Activated CD4-positive, CD25-positive, alpha-beta regulatory T cell treated with anti-CD3 and anti-CD28 coated beads, Interleukin-2, amount 50 U/mL, for 16 hours (primary cell): ENCODE data around the gene MICAL3.
"Not testable (repeated sequence)": the region's sequence is repeated elsewhere in the genome, so short reads cannot be mapped to it uniquely, and the experiment has no call there.

Source experiments
- DNase-seq: peaks from one replicate; pipeline ENCODE4 v3.0.0-alpha.2; 2020; ENCODE audit warnings: low read depth, low spot score

Gene MICAL3

GRCh38 chr22:17888439-17888838 lies 135.9 kb downstream of the MICAL3 start:
- DNase-seq, result no peak

- DNase-seq, result no peak
Measured at GRCh38 chr22:17884893-17885292, 139.5 kb downstream of the MICAL3 start.

- DNase-seq, result no peak
Measured at GRCh38 chr22:17884084-17884483, 140.3 kb downstream of the MICAL3 start.

GRCh38 chr22:17883356-17883755 lies 141.0 kb downstream of the MICAL3 start:
- no peak for DNase-seq

- no peak for DNase-seq
Measured at GRCh38 chr22:17882727-17883126, 141.6 kb downstream of the MICAL3 start.

GRCh38 chr22:17882162-17882561 lies 142.2 kb downstream of the MICAL3 start:
- DNase-seq, result no peak

- DNase-seq, result no peak
Measured at GRCh38 chr22:17881366-17881765, 143.0 kb downstream of the MICAL3 start.

- DNase-seq, result no peak
Measured at GRCh38 chr22:17880468-17880867, 143.9 kb downstream of the MICAL3 start.

- DNase-seq, result no peak
Measured at GRCh38 chr22:17880020-17880419, 144.3 kb downstream of the MICAL3 start.

- no peak for DNase-seq
Measured at GRCh38 chr22:17878941-17879340, 145.4 kb downstream of the MICAL3 start.

GRCh38 chr22:17878186-17878694 lies 146.1 kb downstream of the MICAL3 start:
- DNase-seq, result no peak

GRCh38 chr22:17876878-17877855 lies 147.2 kb downstream of the MICAL3 start:
- DNase-seq, result not testable (repeated sequence)

GRCh38 chr22:17876306-17876831 lies 148.0 kb downstream of the MICAL3 start:
- no peak for DNase-seq

GRCh38 chr22:17875631-17876030 lies 148.7 kb downstream of the MICAL3 start:
- no peak for DNase-seq

- no peak for DNase-seq
Measured at GRCh38 chr22:17875156-17875555, 149.2 kb downstream of the MICAL3 start.

GRCh38 chr22:17874231-17874905 lies 150.0 kb downstream of the MICAL3 start:
- no peak for DNase-seq

- DNase-seq, result no peak
Measured at GRCh38 chr22:17873804-17874203, 150.6 kb downstream of the MICAL3 start.

- DNase-seq, result no peak
Measured at GRCh38 chr22:17873116-17873515, 151.2 kb downstream of the MICAL3 start.

GRCh38 chr22:17872471-17872870 lies 151.9 kb downstream of the MICAL3 start:
- DNase-seq, result no peak

- DNase-seq, result no peak
Measured at GRCh38 chr22:17871726-17872458, 152.5 kb downstream of the MICAL3 start.

- DNase-seq, result no peak
Measured at GRCh38 chr22:17870407-17870806, 154.0 kb downstream of the MICAL3 start.
